ENCODE data around the gene SS18L1.

GRCh38 chr20:62117658-62118057, 25.9 kb upstream of the SS18L1 start:
- TF ChIP-seq CTCF (IDR thresholded peaks at IDR 0.05), result no peak
- TF ChIP-seq POLR2A (IDR thresholded peaks at IDR 0.05), result no peak

Measured in testis (tissue), 2 donors.